HEK293 (cell line): ENCODE data around the gene CDK19.

Experiments used
- CTCF ChIA-PET: fragments of 350-600 bp; formaldehyde crosslinking; extraction: SDS; loops from one replicate; lab custom pipeline; 2021; ENCODE audit warnings: antibody characterized with exemption; lab: Yijun Ruan, JAX
- POLR2A ChIA-PET: fragments of 300-600 bp; formaldehyde crosslinking; extraction: SDS; loops from one replicate; lab custom pipeline; 2020; ENCODE audit warnings: antibody characterized with exemption, inconsistent platforms; lab: Yijun Ruan, JAX
- H3K27ac ChIP-seq: fragments of 200-500 bp; sonication (Bioruptor generic); 2 replicates; pipeline ENCODE4 v1.5.1; 2014; ENCODE audit warnings: low read depth, low read length, control low read depth, inconsistent platforms; ENCODE audit errors: extremely low read depth
- H3K36me3 ChIP-seq, 2 experiments: fragments of 200-500 bp in 1 of 2; sonication (Bioruptor generic) in 1 of 2; 1 replicate in 1 of 2; 2 replicates in 1 of 2; pipeline ENCODE4 v1.5.1; 2014 to 2017; ENCODE audit warnings: inconsistent platforms in 2 of 2, low read length in 2 of 2; ENCODE audit not compliant: control insufficient read depth in 2 of 2, insufficient read depth in 1 of 2
- H3K4me1 ChIP-seq: fragments of 200-500 bp; sonication (Bioruptor generic); 2 replicates; pipeline ENCODE4 v1.5.1; 2014; ENCODE audit warnings: mild to moderate bottlenecking, low read length, inconsistent platforms; ENCODE audit not compliant: control insufficient read depth, insufficient read depth
- H3K4me3 ChIP-seq: 2 replicates; pipeline ENCODE4 v1.5.1; 2011; ENCODE audit warnings: low read depth, mild to moderate bottlenecking, control low read depth, low read length, moderate library complexity
- H3K9me3 ChIP-seq: fragments of 200-500 bp; sonication (Bioruptor generic); 2 replicates; pipeline ENCODE4 v1.5.1; 2014; ENCODE audit warnings: low read depth, low read length, inconsistent platforms; ENCODE audit not compliant: control insufficient read depth, insufficient read depth
- GFI1B ChIP-seq: fragments of 450-650 bp; formaldehyde crosslinking; IDR thresholded peaks from 2 replicates; pipeline ENCODE4 v1.5.1; 2016; ENCODE audit warnings: missing biosample characterization, missing genetic modification characterization
- GLI2 ChIP-seq: fragments of 450-650 bp; formaldehyde crosslinking; IDR thresholded peaks from 2 replicates; pipeline ENCODE4; 2017; ENCODE audit warnings: missing biosample characterization, missing genetic modification characterization, low read depth, borderline replicate concordance
- GLIS2 ChIP-seq: fragments of 450-650 bp; formaldehyde crosslinking; IDR thresholded peaks from 2 replicates; pipeline ENCODE4 v1.5.1; 2016; ENCODE audit warnings: missing biosample characterization, missing genetic modification characterization
- INSM2 ChIP-seq: fragments of 450-650 bp; formaldehyde crosslinking; IDR thresholded peaks from 2 replicates; pipeline ENCODE4 v1.5.1; 2016; ENCODE audit warnings: missing biosample characterization, missing genetic modification characterization
- MEIS1 ChIP-seq: sonication (generic); formaldehyde crosslinking; IDR thresholded peaks from 2 replicates; pipeline ENCODE4 v1.8.1; 2022; ENCODE audit warnings: missing genetic modification reagents, mild to moderate bottlenecking, borderline replicate concordance
- YY2 ChIP-seq: fragments of 450-650 bp; formaldehyde crosslinking; IDR thresholded peaks from 2 replicates; pipeline ENCODE4 v1.5.1; 2016; ENCODE audit warnings: missing biosample characterization, missing genetic modification characterization
- ZFHX2 ChIP-seq: fragments of 450-650 bp; formaldehyde crosslinking; conservative IDR thresholded peaks from 2 replicates; pipeline ENCODE4 v1.5.1; 2016; ENCODE audit warnings: missing biosample characterization, missing genetic modification characterization
- ZFP41 ChIP-seq: fragments of 450-650 bp; formaldehyde crosslinking; IDR thresholded peaks from 2 replicates; pipeline ENCODE4 v1.5.1; 2016; ENCODE audit warnings: missing biosample characterization, missing genetic modification characterization, borderline replicate concordance
- ZFP69B ChIP-seq: fragments of 450-650 bp; formaldehyde crosslinking; IDR thresholded peaks from 2 replicates; pipeline ENCODE4 v1.5.1; 2016; ENCODE audit warnings: missing biosample characterization, missing genetic modification characterization
- ZNF174 ChIP-seq: fragments of 450-650 bp; formaldehyde crosslinking; IDR thresholded peaks from 2 replicates; pipeline ENCODE4 v1.5.0; 2017; ENCODE audit warnings: missing biosample characterization, mild to moderate bottlenecking, missing genetic modification characterization
- ZNF175 ChIP-seq: fragments of 450-650 bp; formaldehyde crosslinking; IDR thresholded peaks from 2 replicates; pipeline ENCODE4 v1.5.1; 2016; ENCODE audit warnings: missing biosample characterization, missing genetic modification characterization
- ZNF202 ChIP-seq: fragments of 450-650 bp; formaldehyde crosslinking; IDR thresholded peaks from 2 replicates; pipeline ENCODE4 v1.5.1; 2016; ENCODE audit warnings: missing biosample characterization, missing genetic modification characterization, borderline replicate concordance
- ZNF354C ChIP-seq: fragments of 450-650 bp; formaldehyde crosslinking; IDR thresholded peaks from 2 replicates; pipeline ENCODE4 v1.5.1; 2016; ENCODE audit warnings: missing biosample characterization, missing genetic modification characterization, low read depth, borderline replicate concordance
- ZNF48 ChIP-seq: fragments of 450-650 bp; formaldehyde crosslinking; IDR thresholded peaks from 2 replicates; pipeline ENCODE4 v1.5.1; 2016; ENCODE audit warnings: missing biosample characterization, missing genetic modification characterization
- ZNF610 ChIP-seq: fragments of 450-650 bp; formaldehyde crosslinking; IDR thresholded peaks from 2 replicates; pipeline ENCODE4 v1.5.1; 2016; ENCODE audit warnings: missing biosample characterization, missing genetic modification characterization, borderline replicate concordance
- ZNF791 ChIP-seq: fragments of 450-650 bp; formaldehyde crosslinking; IDR thresholded peaks from 2 replicates; pipeline ENCODE4 v1.5.1; 2016; ENCODE audit warnings: missing biosample characterization, missing genetic modification characterization
- ZSCAN18 ChIP-seq: fragments of 450-650 bp; formaldehyde crosslinking; IDR thresholded peaks from 2 replicates; pipeline ENCODE4 v1.5.1; 2016; ENCODE audit warnings: missing biosample characterization, missing genetic modification characterization
- ZSCAN23 ChIP-seq: fragments of 450-650 bp; formaldehyde crosslinking; IDR thresholded peaks from 2 replicates; pipeline ENCODE4 v1.5.1; 2016; ENCODE audit warnings: missing biosample characterization, missing genetic modification characterization

CDK19 gene

GRCh38 chr6:110864824-110865223, 49.6 kb upstream of the CDK19 start (continued):
- TF ChIP-seq INSM2 (no peak), ZNF175 (tag by site-specific recombination) (no peak), ZNF354C (no peak), ZFP69B (tag by site-specific recombination) (no peak), GFI1B (no peak), ZFHX2 (tag by site-specific recombination) (no peak)

GRCh38 chr6:110859335-110859792, 44.1 kb upstream of the CDK19 start:
- no peak overlapping the region for H3K27ac ChIP-seq
- POLR2A ChIA-PET, result interaction anchor here (3.6 kb wide), 1 partner anchor 15 kb away, joined by 16 read pairs; the partner anchor contains the start of gene AMD1
- H3K36me3 ChIP-seq, result no peaks in the 10 kb centered on the region
- TF ChIP-seq ZNF791 (tag by site-specific recombination), result no peak
- no peak for TF ChIP-seq YY2 (tag by site-specific recombination)
- H3K4me1 ChIP-seq, result no peaks in the 10 kb centered on the region
- H3K9me3 ChIP-seq, result no peaks in the 10 kb centered on the region
- no peak overlapping the region for H3K4me3 ChIP-seq
- CTCF ChIA-PET, result no interaction called here

- no peaks in the 10 kb centered on the region for H3K36me3 ChIP-seq
- H3K27ac ChIP-seq, result no peak overlapping the region
- H3K9me3 ChIP-seq, result no peaks in the 10 kb centered on the region
- no peaks in the 10 kb centered on the region for H3K4me1 ChIP-seq
- TF ChIP-seq ZSCAN18 (tag by site-specific recombination) (no peak), GLIS2 (tag by site-specific recombination) (no peak), GLI2 (tag by site-specific recombination) (no peak), ZNF202 (no peak), ZFP41 (no peak), MEIS1 (CRISPR knock-in tag) (no peak), ZNF610 (no peak)
- H3K4me3 ChIP-seq, result no peak overlapping the region
- ChIA-PET CTCF (interaction anchor here (1.0 kb wide), 1 partner anchor 46 kb away, joined by 4 read pairs; no protein-coding TSS in a partner anchor), POLR2A (interaction anchor here (1.3 to 3.6 kb wide), 2 partner anchors 16 to 18 kb away, joined by 4 to 16 read pairs; partner anchors contain the start of gene AMD1)
These were observed 43.4 kb upstream of the CDK19 start for GRCh38 chr6:110858562-110859214.

GRCh38 chr6:110858016-110858415, 42.7 kb upstream of the CDK19 start:
- POLR2A ChIA-PET, result interaction anchor here (1.3 to 3.6 kb wide), 2 partner anchors 17 to 18 kb away, joined by 4 to 16 read pairs; partner anchors contain the start of gene AMD1
- Histone ChIP-seq H3K4me3 (no peak overlapping the region), H3K27ac (no peak overlapping the region)
- TF ChIP-seq ZNF174 (tag by site-specific recombination) (no peak), ZNF48 (no peak), ZSCAN23 (tag by site-specific recombination) (no peak)
- TF ChIP-seq, all 188 proteins: peak for 0
- Histone ChIP-seq H3K9me3 (no peaks in the 10 kb centered on the region), H3K36me3 (no peaks in the 10 kb centered on the region), H3K4me1 (no peaks in the 10 kb centered on the region)
- CTCF ChIA-PET, result interaction anchor here (1.0 kb wide), 1 partner anchor 45 kb away, joined by 4 read pairs; no protein-coding TSS in a partner anchor
